ENCODE measurements around the gene WDR70.
"Not testable (repeated sequence)": the region's sequence is repeated elsewhere in the genome, so short reads cannot be mapped to it uniquely, and the experiment has no call there.

WDR70 gene

GRCh38 chr5:37771731-37772130, 392.6 kb downstream of the WDR70 start:
- DNase-seq: no peak

- DNase-seq: no peak
Measured at GRCh38 chr5:37772255-37772654, 393.1 kb downstream of the WDR70 start.

GRCh38 chr5:37773809-37774208, 394.7 kb downstream of the WDR70 start:
- no peak for DNase-seq

GRCh38 chr5:37774912-37775483, 395.9 kb downstream of the WDR70 start:
- peak; percentile 54 for DNase-seq

GRCh38 chr5:37776826-37777225, 397.7 kb downstream of the WDR70 start:
- DNase-seq: no peak

GRCh38 chr5:37777432-37778130, 398.5 kb downstream of the WDR70 start:
- DNase-seq: no peak

GRCh38 chr5:37781409-37781808, 402.3 kb downstream of the WDR70 start:
- peak; percentile 26 for DNase-seq

- DNase-seq: no peak
Measured at GRCh38 chr5:37786416-37786815, 407.3 kb downstream of the WDR70 start.

- peak; percentile 36 for DNase-seq
Measured at GRCh38 chr5:37786862-37787519, 407.9 kb downstream of the WDR70 start.

GRCh38 chr5:37787742-37788141, 408.6 kb downstream of the WDR70 start:
- DNase-seq: no peak

- DNase-seq: no peak
Measured at GRCh38 chr5:37789991-37790390, 410.9 kb downstream of the WDR70 start.

GRCh38 chr5:37791321-37791720, 412.2 kb downstream of the WDR70 start:
- no peak for DNase-seq

- peak; percentile 70 for DNase-seq
Measured at GRCh38 chr5:37792975-37793631, 414.0 kb downstream of the WDR70 start.

GRCh38 chr5:37795292-37795691, 416.2 kb downstream of the WDR70 start:
- DNase-seq: not testable (repeated sequence)

GRCh38 chr5:37796435-37796834, 417.3 kb downstream of the WDR70 start:
- DNase-seq: not testable (repeated sequence)

GRCh38 chr5:37799865-37800421, 420.8 kb downstream of the WDR70 start:
- DNase-seq: no peak

- DNase-seq: no peak
Measured at GRCh38 chr5:37801521-37801920, 422.4 kb downstream of the WDR70 start.

Data from DMS53 (cell line).